Astrocyte (in vitro differentiated cells and primary cell): ENCODE measurements around the gene TENM3. TPM values are rescaled to one million over a fixed set of nuclear protein-coding genes. Genes with fewer than 3 reads are reported as not detected.

Experiments
- DNase-seq: peaks from one replicate; pipeline ENCODE4 v3.0.0-alpha.2; 2010; ENCODE audit warnings: low read depth
- FAIRE-seq: peaks from 2 replicates; lab custom pipeline; 2011; peaks lifted over from hg19 to GRCh38; lab: Jason Lieb, UNC
- H2AFZ ChIP-seq: 2 replicates; pipeline ENCODE4 v1.6.0; 2012; ENCODE audit warnings: low read depth, low read length, inconsistent platforms
- H3K27ac ChIP-seq: 2 replicates; pipeline ENCODE4 v1.5.1; 2011; ENCODE audit warnings: low read depth, low read length, inconsistent platforms
- H3K27me3 ChIP-seq: 2 replicates; pipeline ENCODE4 v1.6.0; 2011; ENCODE audit warnings: low read length, inconsistent platforms; ENCODE audit not compliant: insufficient read depth
- H3K36me3 ChIP-seq: 2 replicates; pipeline ENCODE4 v1.5.1; 2011; ENCODE audit warnings: low read length, inconsistent platforms; ENCODE audit not compliant: insufficient read depth
- H3K4me1 ChIP-seq: 2 replicates; pipeline ENCODE4 v1.5.1; 2011; ENCODE audit warnings: low read length, inconsistent platforms; ENCODE audit not compliant: insufficient read depth
- H3K4me2 ChIP-seq: 2 replicates; pipeline ENCODE4 v1.6.0; 2012; ENCODE audit warnings: low read length, inconsistent platforms
- H3K4me3 ChIP-seq: 2 replicates; pipeline ENCODE4 v1.5.1; 2011; ENCODE audit warnings: low read depth, mild to moderate bottlenecking, low read length, inconsistent platforms; ENCODE audit not compliant: insufficient read depth
- H3K79me2 ChIP-seq: 2 replicates; pipeline ENCODE4 v1.6.0; 2012; ENCODE audit warnings: mild to moderate bottlenecking, low read length, inconsistent platforms; ENCODE audit not compliant: insufficient read depth
- H3K9ac ChIP-seq: 2 replicates; pipeline ENCODE4 v1.6.0; 2012; ENCODE audit warnings: mild to moderate bottlenecking, low read length, inconsistent platforms
- H3K9me3 ChIP-seq: 2 replicates; pipeline ENCODE4 v1.5.1; 2012; ENCODE audit warnings: low read depth, mild to moderate bottlenecking, low read length, inconsistent platforms; ENCODE audit not compliant: insufficient read depth
- H4K20me1 ChIP-seq: 2 replicates; pipeline ENCODE4 v1.6.0; 2012; ENCODE audit warnings: low read length, inconsistent platforms; ENCODE audit not compliant: insufficient read depth
- H3K27ac Mint-ChIP-seq: one replicate; pipeline ENCODE4 v1.8.0; 2021; ENCODE audit warnings: mild to moderate bottlenecking, mixed read lengths; ENCODE audit not compliant: unreplicated experiment
- H3K27me3 Mint-ChIP-seq: one replicate; pipeline ENCODE4 v1.8.0; 2021; ENCODE audit warnings: low read depth, mixed read lengths; ENCODE audit not compliant: unreplicated experiment
- H3K36me3 Mint-ChIP-seq: one replicate; pipeline ENCODE4 v1.8.0; 2021; ENCODE audit warnings: low read depth, mixed read lengths; ENCODE audit not compliant: unreplicated experiment
- H3K4me1 Mint-ChIP-seq: one replicate; pipeline ENCODE4 v1.8.0; 2021; ENCODE audit warnings: low read depth, mixed read lengths; ENCODE audit not compliant: unreplicated experiment
- H3K4me3 Mint-ChIP-seq: one replicate; pipeline ENCODE4 v1.8.0; 2021; ENCODE audit warnings: mild to moderate bottlenecking, moderate library complexity, mixed read lengths; ENCODE audit not compliant: unreplicated experiment
- H3K9me3 Mint-ChIP-seq: one replicate; pipeline ENCODE4 v1.8.0; 2021; ENCODE audit warnings: mild to moderate bottlenecking, mixed read lengths; ENCODE audit not compliant: unreplicated experiment
- EZH2 ChIP-seq: IDR thresholded peaks from 2 replicates; pipeline ENCODE4 v1.6.1; 2012; ENCODE audit warnings: mild to moderate bottlenecking, low read length, inconsistent platforms; ENCODE audit not compliant: insufficient read depth
- total RNA-seq: library from RNA; stranded (reverse); gene quantifications from 2 replicates; pipeline ENCODE4 v1.2.1, GENCODE V29; 2021
- TF ChIP-seq, protein P1 (sequence below): IDR thresholded peaks from 2 replicates; pipeline ENCODE4 v1.5.1; 2011; ENCODE audit warnings: low read depth, mild to moderate bottlenecking, inconsistent platforms, low read length, moderate library complexity; ENCODE audit not compliant: insufficient read depth

The TENM3 gene
- total RNA-seq, 1 donor from 2014 or later = 127 TPM

DNA sequence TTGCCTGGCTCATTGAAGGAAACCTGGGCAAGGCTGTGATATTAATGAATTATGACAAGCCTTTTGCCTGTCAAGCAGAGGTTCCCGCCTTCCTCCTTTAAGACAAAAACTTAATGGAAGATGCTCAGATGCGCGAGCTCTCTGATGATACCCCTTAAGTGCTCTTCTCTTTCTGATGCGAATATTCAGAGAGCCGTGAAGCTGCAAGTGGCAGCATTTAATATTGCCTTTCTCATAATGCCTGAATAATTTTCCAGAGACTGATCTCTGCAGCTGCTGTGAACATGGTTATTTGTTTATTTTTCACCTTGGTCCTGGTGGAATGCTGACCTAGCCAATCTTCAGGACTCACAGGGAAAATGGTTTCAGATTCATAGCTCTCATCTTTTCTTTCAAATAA, 251.8 kb downstream of the TENM3 start:
- no peak for FAIRE-seq

DNA sequence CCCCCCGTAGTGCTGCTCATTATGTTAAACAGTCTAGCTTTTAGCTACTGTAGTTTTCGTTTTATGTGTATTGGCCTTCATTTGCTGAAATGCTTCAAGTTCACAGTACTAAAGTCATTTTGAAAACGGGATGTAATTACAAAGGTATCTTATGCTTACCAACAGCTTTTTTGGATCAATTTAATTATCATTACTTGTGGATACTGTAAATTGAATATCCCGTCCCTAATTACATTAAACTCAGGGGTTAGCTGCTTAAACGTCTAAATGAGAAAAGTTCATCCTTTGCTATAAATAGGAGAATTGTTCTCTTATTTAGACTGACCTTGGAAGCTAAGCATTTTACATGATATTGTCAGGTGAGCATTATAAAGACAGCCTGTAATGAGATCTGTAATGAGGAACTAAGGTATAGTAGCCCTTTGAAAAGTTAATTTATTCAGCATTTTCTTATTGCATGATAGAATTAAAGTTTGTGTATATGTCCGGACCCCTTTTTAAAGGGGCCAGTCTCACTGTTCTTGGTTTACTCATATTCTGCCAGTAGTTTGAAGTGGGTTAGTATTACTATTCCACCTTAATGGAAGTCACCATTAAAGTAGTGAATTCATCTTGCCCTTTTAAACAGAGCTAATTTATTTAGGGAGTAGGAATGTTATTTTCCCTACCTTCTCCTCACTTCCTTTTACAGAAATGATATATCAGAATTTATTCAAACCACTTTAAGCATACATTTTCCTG, 252.6 kb downstream of the TENM3 start:
- H4K20me1 ChIP-seq = peaks cover 7% of the 10 kb centered on the region
- H3K27me3 ChIP-seq = no peaks in the 10 kb centered on the region
- H3K36me3 ChIP-seq = no peaks in the 10 kb centered on the region
- FAIRE-seq (no peak), DNase-seq (no peak)
- no peak overlapping the region for H3K9ac ChIP-seq
- no peak for TF ChIP-seq EZH2
- TF ChIP-seq, protein P1, sequence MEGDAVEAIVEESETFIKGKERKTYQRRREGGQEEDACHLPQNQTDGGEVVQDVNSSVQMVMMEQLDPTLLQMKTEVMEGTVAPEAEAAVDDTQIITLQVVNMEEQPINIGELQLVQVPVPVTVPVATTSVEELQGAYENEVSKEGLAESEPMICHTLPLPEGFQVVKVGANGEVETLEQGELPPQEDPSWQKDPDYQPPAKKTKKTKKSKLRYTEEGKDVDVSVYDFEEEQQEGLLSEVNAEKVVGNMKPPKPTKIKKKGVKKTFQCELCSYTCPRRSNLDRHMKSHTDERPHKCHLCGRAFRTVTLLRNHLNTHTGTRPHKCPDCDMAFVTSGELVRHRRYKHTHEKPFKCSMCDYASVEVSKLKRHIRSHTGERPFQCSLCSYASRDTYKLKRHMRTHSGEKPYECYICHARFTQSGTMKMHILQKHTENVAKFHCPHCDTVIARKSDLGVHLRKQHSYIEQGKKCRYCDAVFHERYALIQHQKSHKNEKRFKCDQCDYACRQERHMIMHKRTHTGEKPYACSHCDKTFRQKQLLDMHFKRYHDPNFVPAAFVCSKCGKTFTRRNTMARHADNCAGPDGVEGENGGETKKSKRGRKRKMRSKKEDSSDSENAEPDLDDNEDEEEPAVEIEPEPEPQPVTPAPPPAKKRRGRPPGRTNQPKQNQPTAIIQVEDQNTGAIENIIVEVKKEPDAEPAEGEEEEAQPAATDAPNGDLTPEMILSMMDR = no peak
- peaks cover 50% of the 10 kb centered on the region for H3K79me2 ChIP-seq
- H3K4me3 Mint-ChIP-seq = no peak overlapping the region
- no peak overlapping the region for H3K4me2 ChIP-seq
- H3K4me1 ChIP-seq = peaks cover 15% of the 10 kb centered on the region
- peaks cover 32% of the 10 kb centered on the region for H3K4me1 Mint-ChIP-seq
- H3K27ac Mint-ChIP-seq = no peak overlapping the region
- H3K27me3 Mint-ChIP-seq = no peaks in the 10 kb centered on the region
- H3K9me3 Mint-ChIP-seq = no peaks in the 10 kb centered on the region
- H3K36me3 Mint-ChIP-seq = no peaks in the 10 kb centered on the region
- H3K27ac ChIP-seq = no peak overlapping the region
- no peak overlapping the region for H3K4me3 ChIP-seq
- no peak overlapping the region for H2AFZ ChIP-seq
- H3K9me3 ChIP-seq = no peaks in the 10 kb centered on the region

More for the DNA sequence above, 251.8 kb downstream of the TENM3 start:
- no peak overlapping the region for H3K27ac ChIP-seq
- H3K9ac ChIP-seq = no peak overlapping the region
- H3K27me3 ChIP-seq = no peaks in the 10 kb centered on the region
- no peaks in the 10 kb centered on the region for H3K9me3 ChIP-seq
- Mint-ChIP-seq H3K4me1 (peaks cover 32% of the 10 kb centered on the region), H3K27me3 (no peaks in the 10 kb centered on the region), H3K36me3 (no peaks in the 10 kb centered on the region), H3K4me3 (no peak overlapping the region), H3K27ac (no peak overlapping the region), H3K9me3 (no peaks in the 10 kb centered on the region)
- TF ChIP-seq EZH2 = no peak
- TF ChIP-seq, protein P1 = no peak
- H3K4me3 ChIP-seq = no peak overlapping the region
- no peak overlapping the region for H3K4me2 ChIP-seq
- no peak for DNase-seq
- H3K36me3 ChIP-seq = no peaks in the 10 kb centered on the region
- H2AFZ ChIP-seq = no peak overlapping the region
- peaks cover 58% of the 10 kb centered on the region for H3K79me2 ChIP-seq
- H3K4me1 ChIP-seq = peaks cover 15% of the 10 kb centered on the region
- peaks cover 7% of the 10 kb centered on the region for H4K20me1 ChIP-seq

DNA sequence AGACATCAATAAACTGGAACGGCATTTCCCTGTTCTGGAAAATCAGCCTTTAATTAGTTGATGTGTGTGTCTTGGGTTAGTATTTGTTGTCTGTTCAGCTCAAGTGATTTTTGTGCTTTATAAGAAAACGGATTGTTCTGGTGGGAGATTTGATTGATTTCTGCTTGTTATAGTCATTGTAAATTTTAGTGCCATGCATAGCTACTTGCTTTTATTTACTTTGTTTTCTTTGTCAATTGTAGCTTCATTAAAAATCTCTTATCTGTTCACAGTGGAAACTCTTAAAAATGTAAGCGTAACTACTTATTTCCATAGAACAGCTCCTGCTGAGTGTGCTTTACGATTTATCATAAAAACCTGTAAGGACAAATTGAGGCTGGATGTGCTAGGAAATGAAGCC, 253.2 kb downstream of the TENM3 start:
- no peak overlapping the region for H2AFZ ChIP-seq
- no peaks in the 10 kb centered on the region for H3K27me3 Mint-ChIP-seq
- no peak for DNase-seq

More for the DNA sequence above, 253.2 kb downstream of the TENM3 start:
- no peak overlapping the region for H3K27ac Mint-ChIP-seq
- peaks cover 32% of the 10 kb centered on the region for H3K4me1 Mint-ChIP-seq
- Histone ChIP-seq H3K27me3 (no peaks in the 10 kb centered on the region), H4K20me1 (peaks cover 7% of the 10 kb centered on the region), H3K4me3 (no peak overlapping the region), H3K9me3 (no peaks in the 10 kb centered on the region), H3K4me1 (peaks cover 15% of the 10 kb centered on the region), H3K4me2 (no peak overlapping the region), H3K79me2 (peaks cover 45% of the 10 kb centered on the region), H3K27ac (no peak overlapping the region), H3K9ac (no peak overlapping the region), H3K36me3 (no peaks in the 10 kb centered on the region)
- H3K4me3 Mint-ChIP-seq = no peak overlapping the region
- H3K9me3 Mint-ChIP-seq = no peaks in the 10 kb centered on the region
- H3K36me3 Mint-ChIP-seq = no peaks in the 10 kb centered on the region
- TF ChIP-seq, protein P1 = no peak
- no peak for TF ChIP-seq EZH2
- no peak for FAIRE-seq
